A673 (cell line): ENCODE measurements around the gene METTL26.

Experiments
- CTCF ChIP-seq: fragments of 300-800, 200-600 bp; sonication (generic); conservative IDR thresholded peaks from 2 replicates; pipeline ENCODE4 v1.5.1; 2017; ENCODE audit warnings: low read depth, mild to moderate bottlenecking, antibody characterized with exemption, low read length, moderate library complexity, mixed read lengths
- EZH2 ChIP-seq: fragments of 200-600 bp; sonication (generic); IDR thresholded peaks from 2 replicates; pipeline ENCODE4 v1.6.1; 2017; ENCODE audit warnings: borderline replicate concordance, low read depth, mild to moderate bottlenecking, mixed read lengths, antibody characterized with exemption, low read length; ENCODE audit not compliant: poor library complexity, severe bottlenecking

GRCh38 chr16:641326-642188, 5.5 kb upstream of the METTL26 start, which contains the start of gene MCRIP2:
- no peak for TF ChIP-seq CTCF
- no peak for TF ChIP-seq EZH2
